Neural cell (in vitro differentiated cells): Measurements from ENCODE around the gene ZDHHC4.

Source experiments
- CTCF ChIP-seq: fragments of 450-650 bp; IDR thresholded peaks from 2 replicates; pipeline ENCODE4 v1.5.1; 2014; ENCODE audit warnings: antibody characterized with exemption, mild to moderate bottlenecking, moderate library complexity; ENCODE audit not compliant: poor library complexity, severe bottlenecking
- EZH2 ChIP-seq: fragments of 200-600, 300-800 bp; shearing (Covaris generic), sonication (generic); IDR thresholded peaks from 2 replicates; pipeline ENCODE4 v1.6.1; 2014; ENCODE audit warnings: antibody characterized with exemption, low read length, borderline replicate concordance, mild to moderate bottlenecking; ENCODE audit not compliant: insufficient read depth, poor library complexity, severe bottlenecking
- POLR2AphosphoS5 ChIP-seq: IDR thresholded peaks from 2 replicates; pipeline ENCODE4 v1.6.1; 2012
- REST ChIP-seq: IDR thresholded peaks from 2 replicates; pipeline ENCODE4 v1.6.1; 2012; ENCODE audit warnings: borderline replicate concordance
- TAF1 ChIP-seq: IDR thresholded peaks from 2 replicates; pipeline ENCODE4 v1.6.1; 2012; ENCODE audit warnings: low read depth

- no peak for TF ChIP-seq REST
- no peak for TF ChIP-seq CTCF
- TF ChIP-seq TAF1 = no peak
- TF ChIP-seq POLR2AphosphoS5 = no peak
- TF ChIP-seq EZH2 = no peak
Observed at GRCh38 chr7:6631605-6632004, 54.4 kb downstream of the ZDHHC4 start.
